Gastroesophageal sphincter (tissue), 3 donors: ENCODE results near the gene TMEM231.
A peak's percentile ranks its signal among the peaks of the same experiment; 100 is the strongest.

Experiments
- CTCF ChIP-seq, 4 experiments: fragments of 200-600 bp in 2 of 4; fragments of 450-650 bp in 2 of 4; sonication (generic) in 1 of 4; IDR thresholded peaks; one replicate each; pipeline ENCODE4 v1.5.1; 2017 to 2019; ENCODE audit warnings: antibody characterized with exemption in 4 of 4, mild to moderate bottlenecking in 2 of 4, moderate library complexity in 2 of 4
- POLR2A ChIP-seq, 2 donors: fragments of 450-650 bp; IDR thresholded peaks; one replicate each; pipeline ENCODE4 v1.6.1; 2017; ENCODE audit warnings: antibody characterized with exemption in 2 of 2, mild to moderate bottlenecking in 2 of 2, moderate library complexity in 1 of 2
- POLR2AphosphoS5 ChIP-seq: sonication (generic); formaldehyde crosslinking; IDR thresholded peaks from one replicate; pipeline ENCODE4 v1.6.1; 2017; ENCODE audit warnings: antibody characterized with exemption

GRCh38 chr16:75555707-75556430 is at the start of gene TMEM231:
- no peak for TF ChIP-seq CTCF (IDR thresholded peaks at IDR 0.05)
- TF ChIP-seq POLR2AphosphoS5: peak; percentile 42
- peak in 1 of 2 donors; percentile 30 for TF ChIP-seq POLR2A (IDR thresholded peaks at IDR 0.05)
